Mesenchymal stem cell (in vitro differentiated cells and primary cell): ENCODE data around the gene OSGEPL1.

ENCODE experiments used
- DNase-seq: peaks from one replicate; pipeline ENCODE4 v3.0.0-alpha.2; 2013
- H2AFZ ChIP-seq: one replicate; pipeline ENCODE4 v1.6.1; 2013; ENCODE audit warnings: low read depth, mild to moderate bottlenecking, control low read depth, inconsistent platforms, low read length, moderate library complexity
- H2AK5ac ChIP-seq: 2 replicates; pipeline ENCODE4 v1.6.1; 2013; ENCODE audit warnings: low read length, moderate library complexity, mild to moderate bottlenecking, inconsistent platforms; ENCODE audit not compliant: severe bottlenecking
- H2BK120ac ChIP-seq: one replicate; pipeline ENCODE4 v1.6.1; 2013; ENCODE audit warnings: low read depth, mild to moderate bottlenecking, inconsistent platforms, low read length, moderate library complexity
- H2BK12ac ChIP-seq, 2 experiments: one replicate each; pipeline ENCODE4 v1.6.1; 2013; ENCODE audit warnings: inconsistent platforms in 2 of 2, low read length in 2 of 2, mild to moderate bottlenecking in 2 of 2, moderate library complexity in 2 of 2, control low read depth in 1 of 2
- H2BK15ac ChIP-seq: one replicate; pipeline ENCODE4 v1.6.1; 2013; ENCODE audit warnings: mild to moderate bottlenecking, low read depth, inconsistent platforms; ENCODE audit not compliant: poor library complexity, severe bottlenecking
- H2BK5ac ChIP-seq: 2 replicates; pipeline ENCODE4 v1.6.1; 2013; ENCODE audit warnings: low read depth, mild to moderate bottlenecking, low read length, control low read depth, inconsistent platforms; ENCODE audit not compliant: poor library complexity, severe bottlenecking
- H3K14ac ChIP-seq, 2 experiments: one replicate each; pipeline ENCODE4 v1.6.1; 2013; ENCODE audit warnings: inconsistent platforms in 2 of 2, low read length in 2 of 2, control low read depth in 1 of 2, mild to moderate bottlenecking in 1 of 2, moderate library complexity in 1 of 2
- H3K18ac ChIP-seq, 2 experiments: one replicate each; pipeline ENCODE4 v1.6.1; 2013; ENCODE audit warnings: inconsistent platforms in 2 of 2, low read length in 2 of 2, control low read depth in 1 of 2, low read depth in 1 of 2, mild to moderate bottlenecking in 1 of 2
- H3K23ac ChIP-seq, 2 experiments: one replicate each; pipeline ENCODE4 v1.6.1; 2013; ENCODE audit warnings: inconsistent platforms in 2 of 2, low read length in 2 of 2, mild to moderate bottlenecking in 2 of 2, moderate library complexity in 2 of 2, control low read depth in 1 of 2
- H3K27ac ChIP-seq: 2 replicates; pipeline ENCODE4 v1.5.1; 2013; ENCODE audit warnings: mild to moderate bottlenecking, moderate library complexity, low read length, control low read depth, inconsistent platforms; ENCODE audit not compliant: poor library complexity, severe bottlenecking
- H3K27me3 ChIP-seq, 2 experiments: 2 replicates each; pipeline versions ENCODE4 v1.6.1 to v1.7.0; 2013; ENCODE audit warnings: low read length in 2 of 2, mild to moderate bottlenecking in 2 of 2, moderate library complexity in 2 of 2, control low read depth in 1 of 2, inconsistent platforms in 1 of 2; ENCODE audit not compliant: control insufficient read depth in 1 of 2, insufficient read depth in 1 of 2
- H3K36me3 ChIP-seq, 2 experiments: 2 replicates each; pipeline versions ENCODE4 v1.6.1 to v1.7.0; 2013; ENCODE audit warnings: low read length in 2 of 2, control low read depth in 1 of 2, inconsistent platforms in 1 of 2, low read depth in 1 of 2, mild to moderate bottlenecking in 1 of 2; ENCODE audit not compliant: insufficient read depth in 2 of 2, control insufficient read depth in 1 of 2
- H3K4ac ChIP-seq, 2 experiments: one replicate each; pipeline ENCODE4 v1.6.1; 2013; ENCODE audit warnings: inconsistent platforms in 2 of 2, low read length in 2 of 2, mild to moderate bottlenecking in 2 of 2, moderate library complexity in 2 of 2, control low read depth in 1 of 2, low read depth in 1 of 2
- H3K4me1 ChIP-seq: 2 replicates; pipeline ENCODE4 v1.6.1; 2013; ENCODE audit warnings: low read depth, low read length, control low read depth; ENCODE audit not compliant: control insufficient read depth, insufficient read depth
- H3K4me2 ChIP-seq: 2 replicates; pipeline ENCODE4 v1.6.1; 2013; ENCODE audit warnings: low read length, mild to moderate bottlenecking, inconsistent platforms; ENCODE audit not compliant: poor library complexity, severe bottlenecking
- H3K4me3 ChIP-seq, 2 experiments: 2 replicates each; pipeline versions ENCODE4 v1.5.1 to v1.7.0; 2013; ENCODE audit warnings: low read length in 2 of 2, mild to moderate bottlenecking in 2 of 2, control low read depth in 1 of 2, low read depth in 1 of 2; ENCODE audit not compliant: insufficient read depth in 1 of 2
- H3K79me1 ChIP-seq: replicated peaks from 2 replicates; pipeline ENCODE4 v1.6.1; 2013; ENCODE audit warnings: mild to moderate bottlenecking, control low read depth, low read length, inconsistent platforms; ENCODE audit not compliant: poor library complexity, severe bottlenecking
- H3K9ac ChIP-seq: 2 replicates; pipeline ENCODE4 v1.7.0; 2013; ENCODE audit warnings: mild to moderate bottlenecking, low read length, moderate library complexity
- H3K9me3 ChIP-seq: 2 replicates; pipeline ENCODE4 v1.7.0; 2013; ENCODE audit warnings: mild to moderate bottlenecking, low read length; ENCODE audit not compliant: control insufficient read depth
- H4K8ac ChIP-seq: one replicate; pipeline ENCODE4 v1.6.1; 2013; ENCODE audit warnings: inconsistent platforms, mild to moderate bottlenecking, low read length, moderate library complexity
- H4K91ac ChIP-seq: one replicate; pipeline ENCODE4 v1.6.1; 2013; ENCODE audit warnings: mild to moderate bottlenecking, low read length, inconsistent platforms
- WGBS: methylation state at CpG from one replicate; pipeline ENCODE4 v1.1.7; 2013; ENCODE audit warnings: mixed read lengths; 5-methylcytosine and 5-hydroxymethylcytosine counted together

OSGEPL1 gene

GRCh38 chr2:189791338-189792042 lies 28.9 kb upstream of the OSGEPL1 start:
- Histone ChIP-seq H2BK5ac (no peak overlapping the region), H3K14ac (no peak overlapping the region), H3K4me2 (no peak overlapping the region), H3K9me3 (no peaks in the 10 kb centered on the region), H2BK120ac (no peak overlapping the region), H3K27me3 (no peaks in the 10 kb centered on the region), H4K8ac (no peak overlapping the region), H3K4me1 (no peaks in the 10 kb centered on the region), H3K4ac (no peak overlapping the region), H3K18ac (peak overlapping the region in 1 of 2 experiments; percentile 24), H3K4me3 (no peak overlapping the region), H3K27ac (no peak overlapping the region), H3K79me1 (peaks cover 14% of the 10 kb centered on the region), H2AFZ (no peak overlapping the region), H2AK5ac (no peak overlapping the region), H2BK15ac (no peak overlapping the region), H4K91ac (no peak overlapping the region), H3K36me3 (peaks cover 9 to 74% of the 10 kb centered on the region in 2 experiments), H3K9ac (no peak overlapping the region), H2BK12ac (no peak overlapping the region), H3K23ac (no peak overlapping the region)
- DNase-seq, result peak; percentile 14
- 96% methylated on average over 10 of the region's 12 CpGs for WGBS

GRCh38 chr2:189783927-189784867 lies 21.6 kb upstream of the OSGEPL1 start, which contains the start of the genes ORMDL1 and PMS1:
Gene ORMDL1, minus strand, starts transcription at chr2:189784339. Its CDS starts 1,744 bp downstream, at chr2:189782595.
Gene PMS1, plus strand, starts transcription at chr2:189784450. Its CDS starts 7,360 bp downstream, at chr2:189791810.
- no peaks in the 10 kb centered on the region for H3K9me3 ChIP-seq
- no peak within 1 kb of the TSS for H2BK5ac ChIP-seq
- H4K91ac ChIP-seq, result peak within 1 kb of the TSS; percentile 94
- H3K27me3 ChIP-seq, result no peaks in the 10 kb centered on the region
- peaks cover 0 to 55% of the 10 kb centered on the region in 2 experiments for H3K36me3 ChIP-seq
- H2BK120ac ChIP-seq, result peak within 1 kb of the TSS; percentile 56
- peaks cover 6% of the 10 kb centered on the region for H3K4me1 ChIP-seq
- peak within 1 kb of the TSS; percentile 74 for H3K4me2 ChIP-seq
- H3K23ac ChIP-seq, result no peak within 1 kb of the TSS
- no peak within 1 kb of the TSS for H2BK12ac ChIP-seq
- peak within 1 kb of the TSS; percentile 80 to 84 for H3K4me3 ChIP-seq
- peak within 1 kb of the TSS; percentile 86 for H3K27ac ChIP-seq
- under 1% methylated on average over 89 of the region's 96 CpGs for whole genome bisulfite sequencing
- H3K79me1 ChIP-seq, result peaks cover 8% of the 10 kb centered on the region
- peak within 1 kb of the TSS in 1 of 2 experiments; percentile 37 for H3K14ac ChIP-seq
- H3K9ac ChIP-seq, result peak within 1 kb of the TSS; percentile 92
- peak within 1 kb of the TSS; percentile 89 for H2AFZ ChIP-seq
- peak within 1 kb of the TSS; percentile 92 for H2BK15ac ChIP-seq
- H4K8ac ChIP-seq, result peak within 1 kb of the TSS; percentile 95
- H3K4ac ChIP-seq, result peak within 1 kb of the TSS; percentile 60 to 87
- no peak within 1 kb of the TSS for H2AK5ac ChIP-seq
- H3K18ac ChIP-seq, result peak within 1 kb of the TSS; percentile 95 to 97
- DNase-seq, result peak; percentile 96

- H2BK12ac ChIP-seq, result no peak overlapping the region
- peak overlapping the region in 1 of 2 experiments; percentile 91 for H3K18ac ChIP-seq
- no peak overlapping the region for H2AFZ ChIP-seq
- H3K36me3 ChIP-seq, result peaks cover 7 to 56% of the 10 kb centered on the region in 2 experiments
- H3K23ac ChIP-seq, result no peak overlapping the region
- H2AK5ac ChIP-seq, result no peak overlapping the region
- H3K27ac ChIP-seq, result peak overlapping the region; percentile 86
- H3K79me1 ChIP-seq, result peaks cover 11% of the 10 kb centered on the region
- H3K9ac ChIP-seq, result peak overlapping the region; percentile 92
- no peak overlapping the region for H3K14ac ChIP-seq
- peak overlapping the region in 1 of 2 experiments; percentile 22 for H3K4ac ChIP-seq
- under 1% methylated on average over 17 of the region's 17 CpGs for WGBS
- H4K8ac ChIP-seq, result peak overlapping the region; percentile 39
- H2BK120ac ChIP-seq, result no peak overlapping the region
- no peak overlapping the region for H2BK15ac ChIP-seq
- peak overlapping the region; percentile 80 to 84 for H3K4me3 ChIP-seq
- H4K91ac ChIP-seq, result no peak overlapping the region
- H3K27me3 ChIP-seq, result no peaks in the 10 kb centered on the region
- H2BK5ac ChIP-seq, result no peak overlapping the region
- DNase-seq, result no peak
- peaks cover 8% of the 10 kb centered on the region for H3K4me1 ChIP-seq
- no peaks in the 10 kb centered on the region for H3K9me3 ChIP-seq
- peak overlapping the region; percentile 2 for H3K4me2 ChIP-seq
Measured at GRCh38 chr2:189783451-189783926, 20.9 kb upstream of the OSGEPL1 start.
